Transverse colon (tissue), 4 donors: ENCODE results near the gene GPN3.

ENCODE experiments used
- POLR2AphosphoS5 ChIP-seq, 3 donors: sonication (generic); formaldehyde crosslinking; IDR thresholded peaks; one replicate each; pipeline ENCODE4 v1.6.1; 2016; ENCODE audit warnings: antibody characterized with exemption in 3 of 3
- TF ChIP-seq, protein P1 (sequence below), 5 experiments: fragments of 200-600 bp in 3 of 5; fragments of 450-650 bp in 2 of 5; sonication (generic) in 3 of 5; IDR thresholded peaks; 1 replicate in 2 of 5; 2 replicates in 3 of 5; pipeline ENCODE4 v1.5.1; 2016 to 2017; ENCODE audit warnings: antibody characterized with exemption in 5 of 5, inconsistent platforms in 3 of 5, mild to moderate bottlenecking in 2 of 5, moderate library complexity in 1 of 5

- no peak for TF ChIP-seq POLR2AphosphoS5 (IDR thresholded peaks at IDR 0.05)
- TF ChIP-seq, protein P1, sequence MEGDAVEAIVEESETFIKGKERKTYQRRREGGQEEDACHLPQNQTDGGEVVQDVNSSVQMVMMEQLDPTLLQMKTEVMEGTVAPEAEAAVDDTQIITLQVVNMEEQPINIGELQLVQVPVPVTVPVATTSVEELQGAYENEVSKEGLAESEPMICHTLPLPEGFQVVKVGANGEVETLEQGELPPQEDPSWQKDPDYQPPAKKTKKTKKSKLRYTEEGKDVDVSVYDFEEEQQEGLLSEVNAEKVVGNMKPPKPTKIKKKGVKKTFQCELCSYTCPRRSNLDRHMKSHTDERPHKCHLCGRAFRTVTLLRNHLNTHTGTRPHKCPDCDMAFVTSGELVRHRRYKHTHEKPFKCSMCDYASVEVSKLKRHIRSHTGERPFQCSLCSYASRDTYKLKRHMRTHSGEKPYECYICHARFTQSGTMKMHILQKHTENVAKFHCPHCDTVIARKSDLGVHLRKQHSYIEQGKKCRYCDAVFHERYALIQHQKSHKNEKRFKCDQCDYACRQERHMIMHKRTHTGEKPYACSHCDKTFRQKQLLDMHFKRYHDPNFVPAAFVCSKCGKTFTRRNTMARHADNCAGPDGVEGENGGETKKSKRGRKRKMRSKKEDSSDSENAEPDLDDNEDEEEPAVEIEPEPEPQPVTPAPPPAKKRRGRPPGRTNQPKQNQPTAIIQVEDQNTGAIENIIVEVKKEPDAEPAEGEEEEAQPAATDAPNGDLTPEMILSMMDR (IDR thresholded peaks at IDR 0.05) = no peak
Measured at GRCh38 chr12:110453569-110454296, 14.3 kb downstream of the GPN3 start.
